SHP77 (cell line): ENCODE results near the gene NDUFV2.
"Not testable (repeated sequence)": the region's sequence is repeated elsewhere in the genome, so short reads cannot be mapped to it uniquely, and the experiment has no call there.

Experiments
- DNase-seq, 2 experiments: peaks; one replicate each; lab custom pipeline; 2025; lab: John Stamatoyannopoulos, UW

The NDUFV2 gene

GRCh38 chr18:9153256-9153655, 50.8 kb downstream of the NDUFV2 start:
- DNase-seq: no peak

GRCh38 chr18:9156604-9157249, 54.2 kb downstream of the NDUFV2 start:
- no peak for DNase-seq

- DNase-seq: no peak
These were observed 55.3 kb downstream of the NDUFV2 start for GRCh38 chr18:9157806-9158205.

- no peak for DNase-seq
These were observed 57.5 kb downstream of the NDUFV2 start for GRCh38 chr18:9160014-9160413.

DNA sequence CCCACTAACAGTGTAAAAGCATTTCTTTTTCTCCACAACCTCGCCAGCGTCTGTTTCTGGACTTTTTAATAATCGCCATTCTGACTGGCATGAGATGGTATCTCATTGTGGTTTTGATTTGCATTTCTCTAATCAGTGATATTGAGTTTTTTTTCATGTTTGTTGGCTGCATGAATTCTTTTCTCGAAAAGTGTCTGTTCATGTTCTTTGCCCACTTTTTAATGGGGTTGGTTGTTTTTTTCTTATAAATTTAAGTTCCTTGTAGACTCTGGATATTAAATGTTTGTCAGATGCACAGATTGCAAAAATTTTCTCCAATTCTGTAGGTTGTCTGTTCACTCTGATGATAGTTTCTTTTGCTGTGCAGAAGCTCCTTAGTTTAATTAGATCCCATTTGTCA, 60.2 kb downstream of the NDUFV2 start:
- DNase-seq: not testable (repeated sequence)

- DNase-seq: not testable (repeated sequence)
These were observed 61.6 kb downstream of the NDUFV2 start for GRCh38 chr18:9164149-9164548.

- DNase-seq: not testable (repeated sequence)
These were observed 63.4 kb downstream of the NDUFV2 start for GRCh38 chr18:9165883-9166282.

DNA sequence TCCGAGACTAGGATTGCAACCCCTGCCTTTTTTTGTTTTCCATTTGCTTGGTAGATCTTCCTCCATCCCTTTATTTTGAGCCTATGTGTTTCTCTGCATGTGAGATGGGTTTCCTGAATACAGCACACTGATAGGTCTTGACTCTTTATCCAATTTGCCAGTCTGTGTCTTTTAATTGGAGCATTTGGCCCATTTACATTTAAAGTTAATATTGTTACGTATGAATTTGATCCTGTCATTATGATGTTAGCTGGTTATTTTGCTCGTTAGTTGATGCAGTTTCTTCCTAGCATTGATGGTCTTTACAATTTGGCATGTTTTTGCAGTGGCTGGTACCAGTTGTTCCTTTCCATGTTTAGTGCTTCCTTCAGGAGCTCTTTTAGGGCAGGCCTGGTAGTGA, 67.0 kb downstream of the NDUFV2 start:
- DNase-seq: not testable (repeated sequence)

- not testable (repeated sequence) for DNase-seq
These were observed 69.4 kb downstream of the NDUFV2 start for GRCh38 chr18:9171919-9172318.

DNA sequence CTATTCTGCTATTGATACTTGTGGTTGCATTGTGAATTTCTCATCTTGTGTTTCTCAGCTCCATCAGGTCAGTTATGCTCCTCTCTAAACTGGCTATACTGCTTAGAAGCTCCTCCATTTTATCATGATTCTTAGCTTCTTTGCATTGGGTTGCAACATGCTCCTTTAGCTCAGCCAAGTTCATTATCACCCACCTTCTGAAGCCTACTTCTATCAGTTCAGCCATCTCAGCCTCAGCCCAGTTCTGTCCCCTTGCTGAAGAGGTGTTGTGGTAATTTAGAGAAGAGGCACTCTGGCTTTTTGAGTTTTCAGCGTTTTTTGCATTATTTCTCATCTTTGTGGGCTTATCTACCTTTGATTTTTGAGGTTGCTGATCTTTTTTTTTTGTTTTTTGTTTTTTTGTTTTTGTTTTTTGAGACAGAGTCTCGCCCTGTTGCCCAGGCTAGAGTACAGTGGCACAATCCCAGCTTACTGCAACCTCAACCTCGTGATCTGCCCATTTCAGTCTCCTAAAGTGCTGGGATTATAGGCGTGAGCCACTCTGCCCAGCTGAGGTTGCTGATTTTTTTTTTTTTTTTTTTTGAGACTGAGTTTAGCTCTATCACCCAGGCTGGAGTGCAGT, 70.1 kb downstream of the NDUFV2 start:
- DNase-seq: no peak

GRCh38 chr18:9173770-9174233, 71.3 kb downstream of the NDUFV2 start:
- DNase-seq: peak in 1 of 2 experiments; percentile 1

- no peak for DNase-seq
These were observed 71.8 kb downstream of the NDUFV2 start for GRCh38 chr18:9174302-9174701.

GRCh38 chr18:9175115-9175514, 72.6 kb downstream of the NDUFV2 start:
- DNase-seq: no peak

- DNase-seq: no peak
These were observed 74.5 kb downstream of the NDUFV2 start for GRCh38 chr18:9177031-9177430.

DNA sequence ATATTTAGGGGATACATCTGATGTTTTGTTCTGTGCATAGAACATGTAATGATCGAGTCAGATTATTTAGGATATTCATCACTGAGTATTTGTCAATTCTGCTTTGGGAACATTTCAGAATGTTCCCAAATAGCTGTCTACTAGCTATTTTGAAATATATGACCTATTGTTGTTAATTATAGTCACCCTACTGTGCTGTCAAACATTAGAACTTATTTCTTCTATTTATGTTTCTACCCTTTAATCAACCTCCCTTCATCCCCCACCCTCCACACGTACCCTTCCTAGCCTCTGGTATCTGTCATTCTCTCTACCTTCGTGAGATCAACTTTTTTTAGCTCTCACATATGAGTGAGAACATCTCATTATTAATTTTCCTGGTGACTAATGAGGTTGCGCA, 75.0 kb downstream of the NDUFV2 start:
- no peak for DNase-seq

GRCh38 chr18:9178557-9178956, 76.1 kb downstream of the NDUFV2 start:
- DNase-seq: no peak

DNA sequence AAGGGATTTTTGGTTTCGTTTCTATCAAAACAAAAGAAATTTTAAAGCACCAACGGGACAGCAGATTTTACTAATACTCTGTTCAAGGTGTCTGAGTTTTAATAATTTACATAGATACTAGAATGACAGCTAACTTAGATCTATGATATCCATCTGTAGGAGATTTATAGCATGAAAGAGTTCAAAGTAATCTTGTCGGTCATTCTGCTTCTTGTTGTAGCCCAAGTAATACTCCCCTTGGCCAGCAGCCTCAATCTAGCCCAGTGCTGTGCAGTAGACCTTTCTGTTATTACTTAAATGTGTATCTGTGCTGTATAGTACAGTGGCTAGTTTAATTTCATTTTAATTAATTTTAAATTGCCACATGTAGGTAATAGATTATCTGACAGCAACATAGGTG, 78.8 kb downstream of the NDUFV2 start:
- DNase-seq: no peak

DNA sequence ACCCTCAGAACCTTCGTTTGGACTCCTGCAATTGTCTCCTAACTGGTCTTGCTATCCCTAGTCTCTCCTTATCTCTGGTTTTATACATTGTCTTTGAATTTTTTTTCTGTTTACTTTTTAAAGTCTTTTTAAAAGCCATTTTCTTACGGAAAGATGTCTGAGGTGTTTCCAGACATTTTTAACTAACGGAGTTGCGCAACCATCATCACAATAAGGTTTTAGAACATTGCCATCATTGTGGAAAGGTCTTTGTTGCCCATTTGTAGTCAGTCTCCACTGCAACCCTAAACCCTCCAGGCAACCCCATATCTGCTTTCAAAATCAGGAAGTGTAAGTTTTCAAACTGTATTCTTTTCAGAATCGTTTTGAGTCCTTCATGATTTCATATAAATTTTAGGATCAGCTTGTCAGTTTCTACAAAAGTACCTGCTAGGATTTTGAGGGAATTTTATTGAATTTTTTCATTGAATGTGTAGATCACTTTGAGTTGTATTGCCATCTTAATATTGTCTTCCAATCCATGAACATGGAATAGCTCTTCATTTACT, 80.4 kb downstream of the NDUFV2 start:
- no peak for DNase-seq
